HG02981 (cell line): ENCODE results near the gene ADSS2.
"Not testable (repeated sequence)": the region's sequence is repeated elsewhere in the genome, so short reads cannot be mapped to it uniquely, and the experiment has no call there.

Experiments used
- ATAC-seq: cut with Tn5 transposase; IDR thresholded peaks from one replicate; pipeline ENCODE4 v1.9.1; 2021; ENCODE audit warnings: mild to moderate bottlenecking, moderate library complexity; ENCODE audit not compliant: unreplicated experiment

ADSS2 gene

DNA sequence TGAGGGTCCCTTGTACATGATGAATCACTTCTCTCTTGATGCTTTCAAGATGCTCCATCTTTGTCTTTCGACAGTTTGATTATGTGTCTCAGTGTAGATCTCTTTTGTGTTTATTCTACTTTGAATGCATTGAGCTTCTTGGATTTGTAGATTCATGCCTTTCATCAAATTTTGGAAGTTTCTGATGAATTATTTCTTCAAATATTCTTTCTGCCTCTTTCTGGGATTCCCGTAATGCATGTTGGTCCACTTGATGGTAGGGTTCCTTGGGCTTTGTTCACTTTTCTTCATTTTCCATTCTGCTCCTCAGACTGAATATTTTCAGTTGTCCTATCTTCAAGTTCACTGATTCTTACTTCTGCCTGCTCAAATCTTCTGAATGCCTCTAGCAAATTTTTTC, 50.7 kb downstream of the ADSS2 start:
- ATAC-seq, result no peak

DNA sequence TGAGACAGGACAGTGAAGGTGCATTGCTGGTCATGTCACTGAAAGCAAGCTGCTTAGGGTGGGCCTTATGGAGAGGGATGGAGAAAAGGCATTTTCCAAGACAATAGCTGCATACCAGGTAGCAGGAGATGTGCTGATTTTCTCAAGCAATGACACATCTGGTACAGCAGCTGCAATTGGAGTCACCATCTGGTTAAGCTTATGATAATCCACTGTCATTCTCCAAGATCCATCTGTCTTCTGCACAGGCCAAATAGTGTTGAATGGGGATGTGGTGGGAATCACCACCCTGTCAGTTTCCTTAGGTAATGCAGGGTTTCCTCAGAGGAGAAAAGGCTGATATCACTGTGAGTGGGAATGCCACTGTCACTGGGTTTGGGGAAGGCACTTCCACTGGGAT, 54.6 kb downstream of the ADSS2 start:
- no peak for ATAC-seq

DNA sequence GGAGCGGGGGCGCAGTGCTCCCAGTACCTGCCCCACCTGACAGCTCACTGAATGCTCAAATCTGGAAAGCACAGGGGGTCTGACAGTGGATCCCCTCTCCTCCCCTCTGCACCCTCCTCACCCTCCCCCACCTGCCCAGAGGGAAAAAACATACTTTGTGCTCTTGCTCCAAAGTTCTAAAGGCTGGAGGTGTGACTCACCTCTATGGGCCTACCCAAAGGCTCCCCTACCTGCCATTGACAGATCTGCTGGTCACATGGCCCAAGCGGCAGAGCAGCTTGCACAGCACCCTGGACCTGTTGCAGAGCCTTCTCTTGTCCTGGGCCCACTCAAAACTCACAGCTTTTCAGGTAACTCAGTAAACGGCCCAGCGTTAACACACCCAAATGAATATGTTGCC, 55.7 kb downstream of the ADSS2 start:
- ATAC-seq, result no peak

DNA sequence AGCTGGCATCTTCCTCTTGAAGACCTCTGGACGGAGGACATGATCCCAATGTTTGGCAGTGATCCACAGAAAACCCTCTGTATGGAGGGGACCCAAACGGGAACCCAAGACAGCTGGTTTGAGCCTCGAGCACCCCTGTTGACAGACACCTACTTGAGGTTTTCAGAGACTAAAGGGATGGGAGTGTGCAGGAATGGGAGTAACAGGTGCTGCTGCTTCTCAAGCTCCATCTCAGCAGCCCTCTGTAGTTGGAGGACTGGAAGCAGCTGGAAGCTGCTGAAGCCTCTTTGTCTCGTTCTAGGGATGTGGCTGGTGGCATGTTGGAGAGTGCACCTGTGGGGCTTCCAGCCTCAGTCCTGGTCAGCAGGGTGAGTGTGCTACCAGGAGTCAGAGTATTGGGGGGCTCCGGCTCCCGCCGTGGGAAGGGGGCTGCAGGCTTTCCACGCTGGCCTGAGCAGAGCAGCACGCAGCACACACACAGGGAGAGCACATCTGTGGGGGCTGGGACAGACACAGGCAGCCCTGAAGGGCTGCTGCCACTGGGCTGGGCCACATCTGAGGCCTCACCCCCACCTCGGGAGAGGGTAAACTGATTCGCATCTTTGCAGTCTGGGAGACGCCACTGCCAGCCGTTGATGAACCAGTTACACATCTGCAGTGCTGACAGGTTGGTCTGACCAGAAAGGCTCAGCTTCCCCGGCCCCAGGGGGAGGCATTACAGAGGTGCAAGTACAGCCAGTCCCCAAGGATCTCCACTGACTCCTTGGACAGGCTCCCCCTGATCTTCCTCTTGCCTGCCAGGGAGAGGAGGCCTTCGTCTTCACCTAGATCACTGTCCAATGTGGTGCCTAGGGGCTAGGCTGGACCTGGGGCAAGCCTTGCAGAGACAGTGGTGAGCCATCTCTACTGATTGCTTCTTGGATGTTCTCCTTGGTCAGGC, 56.6 kb downstream of the ADSS2 start:
- no peak for ATAC-seq

DNA sequence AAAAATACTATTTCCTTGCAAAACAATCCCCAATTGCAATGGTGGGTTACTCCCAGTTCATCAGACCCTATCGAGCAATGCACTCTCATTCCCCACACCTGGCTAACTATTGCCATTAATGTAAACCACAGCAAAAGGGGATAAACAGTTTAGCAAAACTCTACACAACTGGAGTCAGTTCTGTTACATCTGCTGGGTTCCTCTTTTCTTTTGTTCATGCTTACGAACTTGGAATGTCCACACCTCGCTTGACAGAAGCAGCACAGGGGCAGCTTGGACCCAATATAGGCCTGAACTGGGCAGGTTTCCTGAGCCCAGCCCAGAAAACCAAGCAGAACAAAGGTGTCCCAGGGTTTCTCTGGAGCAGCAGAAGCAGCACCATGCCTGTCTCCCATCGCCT, 57.4 kb downstream of the ADSS2 start:
- ATAC-seq, result no peak

DNA sequence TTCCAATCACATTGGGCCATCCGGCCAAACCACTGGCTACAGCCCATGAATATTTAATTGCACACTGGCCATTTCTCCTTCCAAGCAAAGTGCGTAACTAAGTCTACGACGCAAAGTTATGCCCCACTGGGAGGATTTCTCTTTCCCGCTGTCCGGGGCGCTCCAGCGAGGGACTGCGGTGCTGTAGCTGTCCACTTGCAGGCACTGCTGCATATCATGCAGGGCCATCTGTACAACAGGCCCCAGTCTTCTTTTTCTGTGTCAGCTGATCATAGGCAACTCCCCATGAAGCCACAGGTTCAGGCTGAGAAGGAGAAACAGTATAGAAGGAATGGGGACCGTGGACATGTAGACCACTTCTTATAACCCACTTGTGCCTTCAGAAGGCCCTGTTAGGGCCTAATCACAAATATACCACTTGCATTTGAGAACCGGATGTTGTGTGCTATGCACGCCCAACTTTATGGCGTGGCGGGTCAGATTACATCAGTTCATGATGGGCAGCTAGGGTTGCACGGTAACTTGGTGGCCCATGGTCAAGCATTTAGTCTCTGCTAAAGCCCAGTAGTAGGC, 58.0 kb downstream of the ADSS2 start:
- ATAC-seq, result no peak

DNA sequence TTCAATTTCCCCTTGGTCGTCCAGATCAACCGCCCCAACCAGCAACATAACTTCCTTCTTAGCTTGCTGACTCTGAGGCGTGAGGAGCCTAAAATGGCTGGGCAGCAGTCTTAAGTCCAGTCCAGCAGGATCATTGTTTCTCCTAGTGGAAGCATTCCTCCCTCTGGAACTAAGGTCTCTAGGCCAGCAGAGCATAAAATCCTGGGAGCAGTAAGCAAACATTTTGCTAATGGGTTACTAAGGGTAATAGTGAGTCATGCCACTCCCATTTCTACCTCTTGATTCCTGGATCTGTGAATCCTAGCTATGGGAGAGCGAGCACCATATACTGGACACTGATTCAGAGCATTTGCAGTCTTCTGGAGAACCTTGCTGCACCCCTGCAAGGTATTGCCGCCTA, 59.9 kb downstream of the ADSS2 start:
- no peak for ATAC-seq

DNA sequence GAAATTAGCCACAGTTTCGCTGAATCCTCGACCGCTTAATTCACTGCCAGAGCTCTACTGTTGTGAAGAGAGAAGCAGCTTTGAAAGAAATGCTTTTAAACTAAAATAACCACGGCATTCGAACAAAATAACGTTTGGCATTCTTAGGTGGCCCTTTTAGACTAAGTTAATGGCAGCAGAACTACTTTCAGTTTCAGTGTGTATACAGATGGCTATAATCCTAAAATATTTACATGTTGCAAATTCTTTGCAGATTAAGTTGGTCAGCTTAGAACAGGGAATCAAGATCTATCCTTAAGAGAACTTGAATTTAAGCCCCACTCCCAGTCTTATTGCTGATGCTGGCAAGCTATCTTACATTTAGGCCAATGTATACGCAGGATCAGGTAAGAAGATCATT, 62.7 kb downstream of the ADSS2 start:
- ATAC-seq, result no peak

DNA sequence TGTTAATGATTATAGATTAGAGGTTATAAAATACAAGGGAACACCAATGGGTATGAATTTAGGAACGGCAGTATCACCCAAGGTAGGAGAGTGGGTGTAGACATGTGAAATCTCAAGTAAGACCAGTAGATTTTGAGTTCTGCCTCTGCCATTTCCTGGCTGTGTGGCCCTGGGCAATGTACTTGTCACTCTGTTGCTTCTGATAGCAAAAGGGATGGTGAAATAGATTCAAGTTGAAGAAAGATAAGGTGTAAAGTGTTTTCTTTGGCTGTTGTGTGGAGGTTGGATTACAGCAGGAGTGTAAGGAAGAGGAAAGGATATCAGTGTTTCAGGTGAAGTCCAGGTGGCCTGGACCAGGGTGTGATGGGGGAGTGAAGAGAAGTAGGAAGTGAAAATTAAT, 64.3 kb downstream of the ADSS2 start:
- ATAC-seq, result no peak

DNA sequence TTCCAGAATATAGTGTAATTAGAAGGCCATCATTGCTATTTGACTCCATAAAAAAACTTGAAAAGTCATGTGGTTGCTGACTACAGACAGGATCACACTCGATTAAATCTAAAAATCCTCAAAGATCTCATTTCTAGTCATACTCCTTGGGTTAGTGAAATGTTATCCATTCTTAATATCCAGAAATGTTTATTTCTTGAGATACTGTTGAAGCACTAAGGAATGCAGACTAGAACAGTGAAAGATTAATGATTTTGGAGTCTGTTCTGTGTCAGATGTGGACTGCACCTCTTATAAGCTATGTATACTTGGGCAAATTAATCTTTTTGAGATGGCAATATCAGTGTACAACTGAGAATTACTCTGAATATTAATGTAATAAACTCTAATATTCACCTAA, 65.1 kb downstream of the ADSS2 start:
- ATAC-seq, result no peak

DNA sequence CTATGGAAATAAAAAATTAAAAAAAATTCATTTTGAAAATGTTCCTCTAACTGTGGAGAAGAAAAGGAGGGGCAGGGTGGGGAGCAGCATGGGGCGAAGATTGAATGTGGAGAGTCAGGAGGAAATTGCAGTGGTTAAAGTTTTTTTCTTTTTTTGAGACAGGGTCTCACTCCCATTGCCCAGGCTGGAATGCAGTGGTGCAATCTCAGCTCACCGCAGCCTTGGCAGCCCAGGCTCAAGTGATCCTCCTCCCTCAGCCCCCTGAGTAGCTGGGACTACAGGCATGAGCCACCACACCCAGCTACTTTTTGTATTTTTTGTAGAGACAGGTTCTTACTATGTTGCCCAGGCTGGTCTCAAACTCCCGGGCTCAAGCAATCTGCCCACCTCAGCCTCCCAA, 67.6 kb downstream of the ADSS2 start:
- no peak for ATAC-seq

DNA sequence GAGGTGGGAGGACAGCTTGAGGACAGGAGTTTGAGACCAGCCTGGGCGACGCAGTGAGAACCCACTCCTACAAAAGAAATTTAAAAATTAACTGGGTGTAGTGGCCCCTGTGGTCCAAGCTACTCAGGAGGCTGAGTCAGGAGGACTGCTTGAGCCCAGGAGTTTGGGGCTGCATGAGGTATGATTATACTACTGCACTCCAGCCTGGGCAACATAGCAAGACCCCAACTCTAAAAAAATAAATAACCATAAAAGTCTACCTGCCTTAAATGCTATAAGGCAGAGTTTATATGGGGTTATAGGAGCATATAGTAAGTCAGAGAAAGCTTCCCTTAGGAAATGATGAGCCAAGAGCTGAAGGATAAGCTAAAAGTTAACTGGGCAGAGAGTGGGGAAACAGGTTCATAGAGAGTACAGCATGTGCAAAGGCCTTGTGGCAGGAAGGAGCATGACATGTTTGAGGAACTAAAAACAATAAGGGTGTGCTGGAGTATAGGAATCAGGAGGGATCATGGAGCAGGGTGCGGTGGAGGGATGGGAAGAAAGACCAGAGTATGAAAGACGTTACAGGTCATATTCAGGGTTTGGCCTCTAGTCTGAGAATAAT, 68.3 kb downstream of the ADSS2 start:
- no peak for ATAC-seq

DNA sequence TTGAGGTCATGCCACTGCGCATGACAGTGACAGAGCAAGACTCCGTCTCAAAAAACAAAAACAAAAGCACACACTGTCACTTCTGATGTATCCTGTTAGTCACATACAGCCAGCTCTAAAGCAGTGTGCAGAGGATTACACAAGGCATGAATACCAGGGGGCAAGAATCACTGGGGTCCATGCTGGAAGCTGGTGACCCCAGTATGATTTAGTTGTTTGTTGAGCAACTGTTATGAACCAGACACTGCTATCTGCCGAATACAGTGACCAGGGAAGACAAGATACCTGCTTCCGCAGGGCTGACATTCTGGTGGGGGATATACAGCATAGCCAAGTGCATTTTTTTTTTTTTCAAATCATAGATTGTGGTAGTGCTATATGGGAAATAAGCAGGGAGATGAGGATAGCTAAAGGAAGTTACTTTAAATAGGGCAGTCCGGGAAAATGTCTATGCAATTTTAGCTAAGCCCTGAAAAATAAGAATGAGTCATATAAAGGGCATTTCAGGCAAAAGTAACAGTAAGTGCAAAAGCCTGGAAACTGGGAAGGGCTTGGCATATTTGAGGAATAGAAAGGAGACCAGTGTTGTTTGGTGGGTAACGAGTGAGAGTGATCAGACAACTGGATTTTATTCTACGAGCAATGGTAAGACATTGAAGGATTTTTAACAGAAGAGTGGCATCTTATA, 69.7 kb downstream of the ADSS2 start:
- no peak for ATAC-seq

DNA sequence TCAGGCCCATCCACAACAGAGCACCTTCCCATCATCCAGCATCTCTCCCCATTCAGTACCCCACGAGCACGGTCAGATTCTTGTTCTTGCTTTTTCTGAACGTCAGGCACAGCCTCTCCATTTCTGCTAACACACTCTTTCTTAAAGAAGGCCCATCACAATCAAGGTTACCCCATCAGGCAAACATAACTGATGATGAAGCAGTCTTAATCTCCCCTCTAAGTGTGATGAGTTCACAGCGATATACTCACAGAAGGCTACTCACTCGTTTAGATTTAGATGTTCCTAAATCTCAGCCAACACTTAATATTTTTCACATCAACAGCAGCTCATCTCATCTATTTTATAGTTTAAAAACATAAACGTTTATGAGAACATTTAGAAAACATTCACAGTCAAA, 75.6 kb downstream of the ADSS2 start:
- ATAC-seq, result no peak

DNA sequence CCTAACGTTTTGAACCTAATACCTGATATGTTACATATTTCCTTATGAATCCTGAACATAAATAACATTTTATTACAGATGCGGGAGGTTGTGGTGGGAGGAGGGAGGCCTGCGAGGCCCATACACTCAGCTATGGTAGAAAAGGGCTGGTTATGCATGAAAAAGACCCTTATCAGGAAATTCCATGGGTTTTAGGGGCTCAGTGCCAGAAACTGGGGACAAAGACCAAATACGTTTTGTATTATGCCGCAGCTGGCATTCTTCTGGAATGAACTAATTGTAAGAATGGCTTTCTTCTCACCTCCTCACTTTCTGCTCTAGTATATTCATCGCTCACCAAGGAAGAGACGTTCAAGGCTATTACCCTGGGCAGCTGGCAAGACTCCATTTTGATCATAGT, 76.7 kb downstream of the ADSS2 start:
- ATAC-seq, result no peak

DNA sequence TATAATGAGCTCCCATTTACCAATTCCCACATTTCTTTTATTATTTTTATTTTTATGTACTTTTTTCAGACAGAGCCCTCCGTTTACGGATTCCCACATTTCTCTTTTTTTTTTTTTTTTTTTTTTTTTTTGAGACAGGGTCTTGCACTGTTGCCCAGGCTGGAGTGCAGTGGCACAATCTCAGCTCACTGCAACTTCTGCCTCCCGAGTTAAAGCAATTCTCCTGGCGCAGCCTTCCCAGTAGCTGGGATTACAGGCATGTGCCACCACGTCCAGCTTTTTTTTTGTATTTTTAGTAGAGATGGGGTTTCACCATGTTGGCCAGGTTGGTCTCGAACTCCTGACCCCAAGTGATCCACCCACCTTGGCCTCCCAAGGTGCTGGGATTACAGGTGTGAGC, 77.2 kb downstream of the ADSS2 start:
- not testable (repeated sequence) for ATAC-seq

DNA sequence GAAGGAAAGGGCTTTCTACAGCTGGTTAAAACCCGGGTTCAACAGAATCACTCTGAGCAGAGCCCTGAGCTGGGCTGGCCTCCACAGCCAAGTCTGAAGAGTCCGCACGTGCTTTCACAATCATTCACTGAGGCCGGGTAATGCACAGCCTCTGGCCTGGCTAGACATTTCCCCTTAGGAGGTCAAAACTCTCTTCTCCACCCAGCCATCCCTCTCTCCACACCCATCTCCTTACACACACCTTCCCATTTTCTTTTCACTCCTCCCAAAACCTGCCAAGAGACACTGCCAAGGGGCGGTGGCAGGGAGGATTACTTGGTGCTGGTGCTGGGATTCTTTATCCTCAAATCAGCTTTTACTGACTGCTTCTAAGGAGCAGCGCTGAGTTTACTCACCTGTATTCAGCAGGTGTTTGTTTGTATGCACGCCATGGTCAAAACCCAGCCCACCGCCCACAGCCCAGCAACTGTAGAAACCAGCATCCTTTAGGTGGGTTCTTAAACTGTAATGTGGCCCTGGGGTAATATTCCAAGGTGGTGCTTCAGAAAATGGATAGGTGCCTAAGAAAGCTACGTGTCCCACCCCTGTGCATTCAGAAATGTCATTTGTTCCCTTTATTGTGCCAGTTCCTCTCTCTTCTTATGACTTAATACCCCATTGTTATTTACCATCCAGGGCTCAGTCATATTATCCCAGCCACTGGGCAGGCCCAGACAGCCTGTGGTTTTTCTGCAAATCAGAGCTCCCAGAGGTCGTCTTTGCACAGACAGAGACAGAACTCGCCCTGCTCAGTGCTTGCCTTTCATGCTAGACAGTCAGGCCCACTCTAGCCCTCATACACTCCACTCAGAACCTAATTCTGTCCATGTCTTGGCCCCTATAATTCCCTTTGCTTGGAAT, 80.2 kb downstream of the ADSS2 start:
- no peak for ATAC-seq

DNA sequence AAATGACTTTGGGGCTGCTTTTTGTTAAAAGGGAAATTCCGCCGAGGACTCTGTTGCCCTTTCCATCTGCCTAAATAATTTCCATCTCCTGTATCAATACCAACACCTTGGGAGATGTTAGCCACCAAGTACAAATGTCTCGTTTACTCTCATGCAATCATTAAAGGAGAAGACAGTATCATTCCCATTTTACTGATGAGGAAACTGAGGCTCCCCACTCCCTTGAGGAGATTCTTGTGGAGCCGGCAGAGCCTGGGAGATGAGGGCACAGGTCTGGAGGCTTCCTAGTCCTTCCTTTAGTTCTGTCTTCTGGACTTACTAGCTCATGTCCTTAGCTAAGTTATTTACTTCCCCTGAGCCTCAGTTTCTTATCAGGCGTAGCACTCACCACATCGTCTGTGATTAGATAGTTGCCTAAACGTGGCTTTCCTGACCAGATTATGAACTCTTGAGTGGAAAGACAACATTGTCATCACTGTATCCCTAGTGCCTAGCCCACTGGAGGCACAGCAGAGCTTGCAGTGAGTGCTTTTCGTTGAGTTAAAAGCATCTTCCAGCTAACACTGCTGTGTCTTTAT, 81.6 kb downstream of the ADSS2 start:
- ATAC-seq, result no peak

DNA sequence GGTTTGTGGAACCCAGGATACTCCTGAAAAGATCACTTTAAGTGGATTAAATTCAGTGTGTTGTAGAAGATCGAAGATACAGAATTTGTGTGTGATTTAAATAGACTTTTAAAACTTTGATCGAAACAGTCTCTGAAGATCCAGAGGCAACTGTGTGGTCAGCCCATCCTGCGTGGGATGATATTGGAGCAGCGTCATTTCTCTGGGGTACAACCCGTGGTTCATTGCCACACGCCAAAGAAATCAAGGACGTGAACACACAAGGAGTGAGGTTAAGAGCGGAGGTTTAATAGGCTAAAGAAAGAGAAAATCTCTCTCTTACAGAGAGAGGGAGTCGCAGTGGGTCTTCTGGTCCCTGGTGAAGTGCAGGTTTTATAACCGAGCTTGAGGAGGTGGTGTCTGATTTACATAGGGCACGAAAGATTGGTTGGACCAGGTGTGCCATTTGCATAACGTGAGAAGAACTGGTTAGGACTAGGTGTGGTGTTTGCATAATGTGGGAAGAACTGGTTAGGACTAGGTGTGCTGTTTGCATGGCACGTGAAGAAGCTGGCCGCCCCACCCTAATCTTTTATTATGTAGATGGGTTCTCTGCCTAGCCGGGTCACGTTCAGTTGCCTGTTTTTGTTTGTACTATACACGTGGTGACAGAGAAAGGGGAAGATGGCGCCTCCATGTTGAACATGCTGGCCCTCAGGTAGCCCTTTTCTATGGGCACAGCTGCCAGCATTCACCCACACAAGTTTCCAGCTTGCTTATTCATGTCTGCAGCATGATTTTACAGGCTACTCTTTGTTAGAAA, 82.3 kb downstream of the ADSS2 start:
- ATAC-seq, result no peak
